Stimulated activated CD4-positive, alpha-beta T cell treated with anti-CD3 and anti-CD28 coated beads, Interleukin-1b, Interleukin-23, amount 100 ng/mL, for 1 hour (primary cell): ENCODE results near the gene PIM3.

Source experiments
- DNase-seq, 2 donors: peaks; one replicate each; pipeline ENCODE4 v3.0.0-alpha.2; 2020; ENCODE audit warnings: low read depth in 2 of 2

The PIM3 gene

DNA sequence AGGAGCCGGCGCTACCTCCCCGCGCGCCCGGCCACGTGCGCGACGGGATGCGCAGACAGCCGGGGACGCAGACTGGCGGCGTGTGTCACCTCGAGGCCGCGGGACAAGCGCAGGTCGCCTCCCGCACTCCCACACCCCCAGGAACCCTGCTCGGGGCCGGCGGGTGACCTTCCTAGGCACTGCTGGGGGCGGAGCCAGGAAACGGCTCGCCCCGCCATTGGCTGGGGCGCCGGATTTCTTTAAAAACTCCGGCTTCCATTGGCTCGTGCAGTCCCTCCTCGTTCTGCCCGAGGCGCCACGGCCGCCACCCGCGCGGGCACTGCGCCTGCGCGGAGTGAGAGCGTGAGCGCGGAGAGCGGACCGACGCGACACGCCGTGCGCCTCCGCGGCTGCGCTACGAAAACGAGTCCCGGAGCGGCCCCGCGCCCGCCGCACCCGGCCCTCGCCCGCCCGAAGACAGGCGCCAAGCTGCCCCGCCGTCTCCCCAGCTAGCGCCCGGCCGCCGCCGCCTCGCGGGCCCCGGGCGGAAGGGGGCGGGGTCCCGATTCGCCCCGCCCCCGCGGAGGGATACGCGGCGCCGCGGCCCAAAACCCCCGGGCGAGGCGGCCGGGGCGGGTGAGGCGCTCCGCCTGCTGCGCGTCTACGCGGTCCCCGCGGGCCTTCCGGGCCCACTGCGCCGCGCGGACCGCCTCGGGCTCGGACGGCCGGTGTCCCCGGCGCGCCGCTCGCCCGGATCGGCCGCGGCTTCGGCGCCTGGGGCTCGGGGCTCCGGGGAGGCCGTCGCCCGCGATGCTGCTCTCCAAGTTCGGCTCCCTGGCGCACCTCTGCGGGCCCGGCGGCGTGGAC lies at the start of gene PIM3:
TSS of gene PIM3 (plus strand) at position 614 of the 846 bp plus-strand sequence. CDS start at position 790, 176 bp downstream.
- peak; percentile 79 to 89 for DNase-seq

DNA sequence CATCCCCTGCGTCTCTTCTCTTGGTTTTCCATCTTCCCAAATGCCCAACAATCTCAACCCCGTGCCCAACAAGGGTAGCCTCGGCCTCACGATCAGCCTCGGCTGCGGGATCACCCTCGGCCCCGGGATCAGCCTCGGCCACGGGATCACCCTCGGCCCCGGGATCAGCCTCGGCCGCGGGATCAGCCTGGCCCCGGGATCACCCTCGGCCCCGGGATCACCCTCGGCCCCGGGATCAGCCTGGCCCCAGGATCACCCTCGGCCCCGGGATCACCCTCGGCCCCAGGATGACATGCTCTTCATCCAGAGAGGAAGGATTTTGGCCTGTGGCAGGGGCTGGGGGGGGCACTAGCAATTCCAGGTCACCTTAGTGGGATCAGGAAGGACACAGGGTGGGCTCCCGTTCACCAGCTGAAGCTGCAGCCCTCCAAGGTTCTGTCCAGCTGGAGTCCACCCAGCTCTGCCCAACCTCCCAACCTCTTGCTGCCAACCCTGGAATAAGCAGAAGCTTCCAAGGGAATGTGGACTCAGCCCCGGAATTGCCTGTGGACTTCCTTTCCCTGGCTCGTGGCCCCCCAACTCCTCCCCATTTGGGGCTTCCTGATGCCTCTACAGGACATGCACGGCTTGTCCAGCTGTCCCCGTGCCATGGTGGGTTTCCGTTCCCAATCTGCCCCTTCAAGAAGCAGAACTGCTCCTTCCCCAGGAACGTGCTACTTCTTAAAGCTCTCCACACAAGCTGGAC lies 48.5 kb upstream of the PIM3 start:
- no peak for DNase-seq

DNA sequence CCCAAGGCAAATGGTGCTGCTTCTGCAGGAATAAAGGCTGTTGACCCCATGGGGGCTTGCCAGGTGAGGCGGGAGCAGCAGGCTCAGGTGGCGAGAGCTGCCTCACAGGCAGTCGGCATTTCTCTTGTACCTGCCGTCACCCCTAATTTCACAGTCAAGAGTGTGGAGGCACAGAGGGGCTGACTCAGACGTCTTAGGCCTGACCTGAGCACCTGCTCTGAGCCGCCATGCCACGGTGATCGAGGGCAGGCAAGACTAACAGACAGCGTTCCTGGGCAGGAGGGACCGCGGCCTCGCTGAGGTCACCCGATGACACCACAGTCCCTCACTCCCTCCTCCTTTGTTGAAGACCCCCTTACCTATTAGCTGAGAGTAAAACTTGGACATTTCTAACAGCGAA lies 47.5 kb upstream of the PIM3 start:
- DNase-seq = no peak

DNA sequence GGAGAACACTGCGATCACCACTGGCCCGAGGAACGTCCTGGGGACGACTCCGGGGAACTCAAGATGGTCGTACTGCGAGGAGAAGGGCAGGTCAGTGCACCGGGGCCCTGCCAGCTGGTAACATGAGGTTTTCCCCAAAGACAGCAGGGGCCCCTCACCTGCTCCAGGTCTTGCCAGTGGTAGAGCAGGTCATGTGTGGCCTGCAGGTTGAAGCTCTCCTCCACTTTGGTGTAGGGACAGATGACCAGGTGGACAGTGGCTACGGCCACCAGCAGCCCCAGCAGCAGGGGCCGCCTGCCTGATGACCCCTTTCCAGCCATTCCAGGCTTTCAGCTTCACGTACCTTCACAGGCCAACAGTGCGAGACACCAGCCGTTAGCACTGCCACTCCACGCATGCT lies 47.1 kb upstream of the PIM3 start:
- DNase-seq = no peak

DNA sequence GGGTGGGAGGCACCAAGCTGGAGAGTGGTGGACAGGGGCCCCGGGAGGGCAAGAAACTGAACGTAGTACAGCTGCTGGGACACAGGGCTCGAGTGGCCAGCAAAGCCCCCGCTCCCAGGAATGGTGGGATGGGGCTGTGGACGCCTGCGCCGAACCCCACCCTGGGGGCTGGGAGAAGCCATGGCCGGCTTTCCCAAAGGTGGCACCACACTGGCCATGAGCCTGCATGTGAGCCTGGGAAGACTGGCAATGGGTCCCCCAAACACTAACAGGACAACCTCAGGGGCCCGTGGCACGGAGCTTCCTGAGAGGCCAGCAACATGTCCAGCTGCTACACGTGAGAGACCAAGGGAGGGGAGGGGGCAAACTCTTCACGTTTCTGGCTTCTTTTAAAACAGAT lies 46.3 kb upstream of the PIM3 start:
- no peak for DNase-seq

DNA sequence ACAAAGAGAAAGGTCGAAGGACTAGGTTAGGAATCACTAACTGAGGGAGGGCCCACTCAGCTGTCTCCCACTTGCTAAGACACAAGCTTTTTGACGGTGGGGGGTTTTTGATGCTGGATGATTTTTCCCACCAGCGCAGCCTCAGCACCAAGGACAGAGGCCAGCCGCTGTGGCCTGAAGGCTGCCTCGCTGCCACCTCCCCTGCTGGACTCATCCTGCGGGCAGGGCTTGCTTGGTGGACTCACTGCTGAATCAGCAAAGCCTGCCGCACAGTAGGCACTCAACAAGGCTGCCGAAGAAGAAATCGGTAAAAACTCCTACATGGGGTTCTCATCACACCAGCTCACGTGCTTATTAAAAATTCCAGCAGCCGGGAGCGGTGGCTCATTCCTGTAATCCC lies 45.0 kb upstream of the PIM3 start:
- DNase-seq = no peak

DNA sequence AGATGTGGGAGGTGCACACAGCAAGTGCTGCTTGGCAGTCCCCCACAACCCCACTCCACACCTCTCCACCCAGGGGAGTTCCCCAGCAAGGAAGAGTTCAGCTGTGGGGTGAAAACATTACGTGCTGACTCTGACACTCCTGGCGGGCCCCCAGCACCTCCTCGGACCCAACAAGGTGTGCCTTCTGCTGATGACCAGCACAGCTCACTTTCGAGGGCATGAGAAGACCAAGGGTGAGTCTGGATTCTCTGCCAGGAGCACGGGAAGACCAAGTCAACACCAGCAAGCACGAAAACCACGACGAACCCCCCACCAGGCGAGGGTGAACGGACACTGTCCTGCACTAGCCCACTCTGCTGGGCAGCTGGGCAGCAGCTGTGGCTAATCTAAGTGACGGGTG lies 43.7 kb upstream of the PIM3 start:
- no peak for DNase-seq

DNA sequence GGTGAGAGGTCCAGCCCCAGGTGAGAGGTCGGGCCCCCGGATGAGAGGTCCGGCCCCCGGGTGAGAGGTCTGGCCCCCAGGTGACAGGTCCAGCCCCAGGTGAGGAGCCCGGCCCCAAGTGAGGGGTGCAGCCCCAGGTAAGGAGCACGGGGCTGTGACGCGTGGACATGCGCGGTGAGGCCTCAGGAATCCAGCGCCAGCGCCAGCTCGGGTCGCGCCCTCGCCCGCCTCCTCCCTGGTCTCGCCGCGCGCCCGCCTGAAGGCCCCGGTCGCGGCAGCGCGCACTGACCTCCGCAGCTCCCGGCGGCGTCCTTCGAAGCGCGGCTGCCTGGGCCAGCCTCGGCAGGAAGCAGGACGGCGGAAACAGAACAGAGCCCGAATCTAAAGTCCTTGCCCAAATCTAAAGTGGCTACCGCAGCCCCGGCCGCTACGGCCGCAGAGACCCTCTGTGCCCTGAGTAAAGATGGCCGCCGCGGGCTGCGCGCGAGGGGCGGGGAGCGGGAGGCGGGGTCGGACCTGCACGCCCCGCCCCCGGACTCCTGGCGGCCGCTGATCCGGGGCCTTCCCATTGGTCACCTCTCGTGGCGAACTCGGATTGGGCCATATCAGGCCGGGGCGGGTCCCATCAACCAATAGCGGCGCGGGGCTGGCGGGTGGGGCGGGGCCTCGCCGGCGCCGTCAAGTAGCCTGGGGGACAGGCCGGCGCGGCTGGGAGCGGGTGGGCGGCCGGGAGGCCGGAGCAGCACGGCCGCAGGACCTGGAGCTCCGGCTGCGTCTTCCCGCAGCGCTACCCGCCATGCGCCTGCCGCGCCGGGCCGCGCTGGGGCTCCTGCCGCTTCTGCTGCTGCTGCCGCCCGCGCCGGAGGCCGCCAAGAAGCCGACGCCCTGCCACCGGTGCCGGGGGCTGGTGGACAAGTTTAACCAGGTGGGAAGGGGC lies 42.3 kb upstream of the PIM3 start, which contains the start of the genes ALG12 and CRELD2:
TSS of gene ALG12 (minus strand) at position 465 of the 937 bp plus-strand sequence. CDS start 4,673 bp downstream, outside the sequence.
TSS of gene CRELD2 (plus strand) at position 661 of the 937 bp plus-strand sequence. CDS start at position 797, 136 bp downstream.
- peak; percentile 92 to 94 for DNase-seq

DNA sequence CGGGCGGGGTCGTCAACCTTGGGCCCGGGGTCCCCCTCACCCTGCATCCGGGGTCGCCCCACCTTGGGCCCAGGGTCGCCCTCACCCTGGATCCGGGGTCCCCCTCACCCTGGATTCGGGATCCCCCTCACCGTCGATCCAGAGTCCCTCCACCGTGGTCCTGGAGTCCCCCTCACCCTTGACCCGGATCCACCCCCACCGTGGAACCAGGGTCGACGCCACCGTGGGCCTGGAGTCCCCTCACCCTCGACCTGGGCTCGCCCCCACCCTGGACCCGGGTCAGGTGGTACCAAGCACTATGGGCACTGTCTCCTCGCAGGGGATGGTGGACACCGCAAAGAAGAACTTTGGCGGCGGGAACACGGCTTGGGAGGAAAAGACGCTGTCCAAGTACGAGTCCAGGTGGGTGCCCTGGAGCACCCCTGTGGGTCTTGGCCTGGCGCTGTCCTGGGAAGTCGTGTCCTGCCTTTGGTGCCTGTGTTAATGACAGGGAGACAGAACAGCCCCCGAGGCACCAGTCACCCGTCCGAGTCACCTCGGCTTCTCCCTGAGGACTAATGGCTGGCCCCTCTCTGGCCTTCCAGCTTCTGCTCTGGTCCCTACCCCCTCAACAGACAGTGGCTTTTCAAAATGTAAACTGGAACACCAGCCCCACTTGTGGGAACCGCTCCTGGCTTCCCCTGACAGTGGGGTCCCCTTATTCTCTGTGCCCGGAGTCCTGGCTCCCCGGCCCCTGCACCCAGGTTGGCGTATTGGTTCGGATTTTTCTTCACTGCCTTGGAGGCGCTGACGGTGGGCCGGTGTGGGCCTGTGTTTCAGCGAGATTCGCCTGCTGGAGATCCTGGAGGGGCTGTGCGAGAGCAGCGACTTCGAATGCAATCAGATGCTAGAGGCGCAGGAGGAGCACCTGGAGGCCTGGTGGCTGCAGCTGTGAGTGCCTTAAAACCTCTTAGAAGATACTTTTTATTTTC lies 41.4 kb upstream of the PIM3 start:
- DNase-seq = no peak

DNA sequence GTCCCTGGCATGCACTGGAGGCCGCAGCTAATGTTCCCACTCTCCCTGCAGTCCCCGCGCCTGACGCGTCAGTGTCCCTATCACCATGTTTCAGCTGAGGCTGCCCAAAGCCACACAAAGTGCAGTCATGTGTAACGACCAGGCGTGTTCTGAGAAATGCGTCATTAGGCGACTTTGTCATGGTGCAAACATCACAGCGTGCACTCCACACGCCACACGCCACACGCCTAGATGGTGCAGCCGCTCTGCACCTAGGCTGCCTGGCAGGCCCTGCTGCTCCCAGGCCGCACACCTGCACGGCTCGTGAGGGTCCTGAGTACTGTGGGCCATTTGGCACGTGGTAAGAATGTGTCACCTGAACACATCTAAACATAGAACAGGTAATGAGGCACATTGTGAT lies 39.7 kb upstream of the PIM3 start:
- DNase-seq = no peak

DNA sequence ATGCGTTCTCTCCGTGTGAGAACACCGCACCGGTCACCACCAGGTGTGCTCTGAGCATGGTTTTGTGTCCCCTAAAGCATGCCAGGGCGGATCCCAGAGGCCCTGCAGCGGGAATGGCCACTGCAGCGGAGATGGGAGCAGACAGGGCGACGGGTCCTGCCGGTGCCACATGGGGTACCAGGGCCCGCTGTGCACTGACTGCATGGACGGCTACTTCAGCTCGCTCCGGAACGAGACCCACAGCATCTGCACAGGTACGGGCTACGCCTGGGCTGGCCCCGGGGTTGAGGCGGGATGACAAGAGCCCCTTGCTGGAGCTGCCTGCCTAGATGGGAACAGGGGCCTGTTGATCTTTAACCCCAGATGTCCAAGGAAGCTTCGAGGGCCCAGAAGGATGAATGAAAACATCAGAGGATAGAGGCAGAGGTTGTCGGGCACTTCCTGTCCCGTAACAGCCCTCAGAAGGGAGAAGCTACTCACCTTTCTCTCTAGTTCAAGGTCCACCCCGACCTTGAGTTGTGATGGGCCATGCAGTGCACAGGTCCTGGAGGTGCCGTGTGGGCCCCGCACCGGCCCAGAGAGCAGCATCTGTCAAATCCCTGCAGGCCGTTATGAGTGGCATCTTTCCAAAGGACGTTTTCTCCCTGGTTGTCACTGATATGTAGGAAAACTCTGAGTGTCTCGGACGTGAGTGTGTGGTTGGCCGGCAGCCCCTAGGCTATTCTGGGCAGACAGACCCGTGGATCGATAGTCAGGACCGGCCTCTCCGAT lies 38.9 kb upstream of the PIM3 start:
- no peak for DNase-seq

DNA sequence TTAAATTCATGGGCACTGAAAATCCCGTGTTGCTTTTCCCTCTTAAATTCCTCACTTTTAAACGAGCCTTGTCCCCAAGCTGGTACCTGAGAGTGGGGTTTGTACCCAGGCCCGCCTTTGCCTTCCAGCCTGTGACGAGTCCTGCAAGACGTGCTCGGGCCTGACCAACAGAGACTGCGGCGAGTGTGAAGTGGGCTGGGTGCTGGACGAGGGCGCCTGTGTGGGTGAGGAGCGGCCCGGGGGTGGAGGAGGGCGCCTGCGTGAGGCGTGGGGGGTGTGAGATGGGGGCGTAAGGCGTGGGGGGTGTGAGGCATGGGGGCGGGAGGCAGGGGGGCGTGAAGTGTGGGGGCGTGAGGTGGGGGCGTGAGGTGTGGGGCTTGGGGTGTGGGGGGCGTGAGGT lies 38.1 kb upstream of the PIM3 start:
- DNase-seq = no peak

DNA sequence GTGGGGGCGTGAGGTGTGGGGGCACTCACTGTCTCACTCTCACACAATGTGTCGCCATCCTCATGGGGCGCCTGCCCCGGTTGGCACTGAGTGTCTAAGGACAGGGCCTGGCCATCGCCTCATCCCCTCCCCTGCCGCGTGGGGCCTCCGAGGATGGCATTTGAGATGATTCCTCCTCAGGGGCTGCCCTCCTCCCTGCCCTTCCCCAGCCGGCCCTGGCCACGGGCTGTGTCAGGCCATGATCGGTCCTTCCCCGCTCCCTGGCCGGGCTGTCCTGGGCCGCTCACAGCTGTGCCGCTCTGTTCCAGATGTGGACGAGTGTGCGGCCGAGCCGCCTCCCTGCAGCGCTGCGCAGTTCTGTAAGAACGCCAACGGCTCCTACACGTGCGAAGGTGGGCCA lies 37.6 kb upstream of the PIM3 start:
- DNase-seq = no peak

DNA sequence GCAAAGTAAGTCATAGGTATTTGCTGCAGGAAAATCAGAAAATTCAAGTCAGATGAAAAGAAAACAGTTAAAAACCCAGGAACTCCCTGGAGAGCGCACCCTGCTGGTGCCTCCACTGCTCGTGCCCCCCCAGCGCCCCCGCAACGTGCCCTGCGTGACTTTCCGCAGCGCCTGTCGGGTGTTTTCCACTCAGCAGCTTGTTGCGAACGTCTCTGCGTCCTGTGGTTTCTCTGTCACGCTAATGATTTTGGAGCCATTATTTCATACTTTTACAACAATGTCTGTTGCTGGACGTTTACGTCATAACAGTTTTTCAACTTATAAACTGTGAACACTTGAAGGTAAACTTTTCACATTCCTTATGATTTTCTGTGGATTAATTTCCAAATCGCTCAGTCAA lies 37.1 kb upstream of the PIM3 start:
- DNase-seq = no peak

DNA sequence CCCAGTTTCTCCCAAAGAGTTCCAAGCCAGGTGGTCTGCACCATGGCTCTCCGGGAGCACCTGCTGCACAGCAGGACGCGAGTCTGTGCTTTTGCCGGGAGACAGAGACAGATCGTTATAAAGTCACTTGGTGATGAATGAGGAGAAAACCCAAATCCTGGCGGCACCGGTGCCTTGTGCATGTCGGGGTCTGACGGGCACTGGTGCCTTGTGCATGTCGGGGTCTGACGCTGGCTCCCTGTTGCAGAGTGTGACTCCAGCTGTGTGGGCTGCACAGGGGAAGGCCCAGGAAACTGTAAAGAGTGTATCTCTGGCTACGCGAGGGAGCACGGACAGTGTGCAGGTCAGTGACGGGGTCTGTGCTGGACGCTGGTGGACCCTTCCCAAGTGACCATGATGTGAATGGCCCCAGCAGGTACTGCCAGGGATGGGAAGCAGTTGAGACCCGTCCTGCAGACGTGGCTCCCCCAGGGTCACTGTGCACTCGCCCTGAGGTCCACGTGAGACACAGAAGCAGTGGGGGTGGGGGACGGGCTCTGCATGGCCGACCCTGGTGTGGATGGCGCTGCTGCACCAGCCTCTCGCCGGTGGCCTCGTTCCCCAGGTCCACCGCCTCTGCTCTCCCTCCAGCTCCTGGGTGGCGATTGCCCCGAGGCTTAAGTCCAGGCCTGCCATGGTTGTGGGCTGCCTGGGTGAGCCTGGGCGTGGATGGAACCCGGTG lies 36.3 kb upstream of the PIM3 start:
- DNase-seq = no peak

DNA sequence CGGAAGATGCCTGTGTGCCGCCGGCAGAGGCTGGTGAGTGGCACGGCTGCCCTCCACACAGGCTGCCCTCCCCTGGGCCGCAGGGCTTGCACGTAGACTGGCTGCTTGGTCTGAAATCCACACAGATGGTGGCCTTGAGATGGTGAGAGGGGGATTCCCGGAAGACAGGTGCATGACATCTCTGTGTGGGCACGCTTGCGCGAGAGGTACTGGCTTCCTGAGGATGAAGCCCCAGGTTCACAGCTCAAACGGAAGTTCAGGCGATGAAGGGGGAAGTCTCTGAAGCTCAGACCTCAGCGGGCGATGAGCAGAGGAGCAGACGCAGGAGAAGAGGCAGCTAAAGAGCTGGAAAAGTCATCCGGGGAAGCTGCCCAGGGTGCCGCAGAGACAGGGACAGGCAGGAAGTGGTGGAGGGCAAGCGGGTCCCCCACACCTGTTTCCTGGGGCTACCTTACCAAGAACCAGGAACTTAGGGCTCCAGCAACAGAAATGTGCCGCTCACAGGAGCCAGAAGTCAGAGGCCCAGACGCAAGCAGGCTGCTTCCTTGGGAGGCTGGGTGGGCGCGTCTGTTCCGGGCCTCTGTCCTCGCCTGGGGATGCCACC lies 34.9 kb upstream of the PIM3 start:
- peak in 1 of 2 donors; percentile 42 for DNase-seq

DNA sequence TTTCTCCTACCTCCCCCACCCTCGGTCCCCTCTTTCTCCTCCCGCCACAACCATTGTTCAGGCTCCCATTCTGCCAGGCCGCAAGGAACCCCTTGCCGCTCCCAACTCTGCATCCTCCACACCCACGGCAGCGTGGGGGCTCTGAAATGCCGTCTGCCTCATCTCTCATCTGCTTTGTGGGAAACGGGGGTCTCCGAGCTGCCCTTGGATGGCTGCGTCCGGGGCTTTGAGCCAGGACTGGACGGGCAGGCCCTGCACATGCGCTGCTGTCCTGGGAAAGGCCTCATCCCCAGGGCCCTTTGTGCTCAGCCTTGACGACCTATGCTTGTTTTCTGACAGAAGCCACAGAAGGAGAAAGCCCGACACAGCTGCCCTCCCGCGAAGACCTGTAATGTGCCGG lies 33.7 kb upstream of the PIM3 start:
- DNase-seq = no peak

DNA sequence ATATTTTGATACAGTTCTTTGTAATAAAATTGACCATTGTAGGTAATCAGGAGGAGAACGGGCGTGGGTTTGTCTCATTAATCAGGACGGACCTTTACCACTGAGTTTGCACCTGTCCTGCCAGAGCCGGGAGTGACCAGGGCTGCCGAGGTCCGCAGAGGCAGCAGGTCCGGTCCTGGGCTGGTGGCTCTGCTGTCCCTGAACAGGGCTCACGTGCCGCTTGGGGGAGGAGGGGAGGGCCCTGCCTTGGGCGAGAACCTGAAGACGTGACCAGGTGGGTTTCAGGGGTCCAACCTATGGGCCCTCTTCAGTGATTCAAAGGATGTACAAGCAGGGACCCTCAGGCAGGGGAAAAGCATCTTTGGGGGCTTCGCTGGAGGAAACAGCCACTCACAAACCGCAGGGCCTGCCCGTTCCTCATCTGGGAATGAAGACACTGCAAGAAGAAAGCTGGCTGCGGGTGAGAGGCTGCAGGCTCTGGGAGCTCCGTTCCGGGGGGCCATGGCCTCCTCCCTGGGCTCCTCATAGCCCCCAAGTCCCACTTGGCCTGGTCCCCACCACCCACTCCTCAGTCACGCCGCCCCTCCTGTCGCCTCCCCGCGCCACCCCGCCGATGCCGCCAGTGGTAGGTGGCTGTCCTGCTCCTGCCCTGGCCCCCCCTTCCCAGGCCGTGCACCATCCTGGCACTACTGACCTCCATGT lies 32.9 kb upstream of the PIM3 start:
- no peak for DNase-seq
